K562 (cell line): ENCODE data around the gene COL23A1. TPM values are rescaled to one million over a fixed set of nuclear protein-coding genes. Genes with fewer than 3 reads are reported as not detected.

Experiments used
- ATF6 ChIP-seq: sonication (generic); formaldehyde crosslinking; IDR thresholded peaks from 2 replicates; pipeline ENCODE4 v1.4.0; 2020; ENCODE audit warnings: mild to moderate bottlenecking, missing genetic modification reagents
- JUND ChIP-seq, 2 experiments: IDR thresholded peaks; 2 replicates in 1 of 2; 3 replicates in 1 of 2; pipeline ENCODE4 v1.6.1; 2011; ENCODE audit warnings: borderline replicate concordance in 2 of 2, low read depth in 2 of 2, low read length in 2 of 2, improper control_type of control experiment in 1 of 2, missing biosample characterization in 1 of 2, missing genetic modification characterization in 1 of 2, missing genetic modification reagents in 1 of 2
- PHB2 ChIP-seq: fragments of 450-650 bp; IDR thresholded peaks from 2 replicates; pipeline ENCODE4 v1.6.1; 2017; ENCODE audit warnings: low read depth
- RERE ChIP-seq: sonication (generic); formaldehyde crosslinking; IDR thresholded peaks from 2 replicates; pipeline ENCODE4 v1.8.0; 2023; ENCODE audit warnings: missing genetic modification reagents, mild to moderate bottlenecking, borderline replicate concordance
- ZNF282 ChIP-seq: sonication (generic); formaldehyde crosslinking; IDR thresholded peaks from 2 replicates; pipeline ENCODE4 v1.8.1; 2023; ENCODE audit warnings: missing genetic modification reagents
- polyA plus RNA-seq, 8 experiments: library from polyadenylated mRNA; depleted of rRNA in 4 of 8; stranded (reverse) in 5 of 8; unstranded in 3 of 8; fragments of >200 nt; fragmentation: Nextera tagmentation in 2 of 8; fragmentation: Illumina TruSeq in 1 of 8; extraction: Ambion mirVana in 2 of 8; extraction: Trizol in 1 of 8; gene quantifications; 2 replicates each; pipeline versions ENCODE4 v1.2.1 to v1.2.3, GENCODE V29; 2011 to 2014; ENCODE audit warnings: inconsistent platforms in 1 of 8, missing spikeins in 1 of 8
- total RNA-seq, 7 experiments: library from RNA; depleted of rRNA in 6 of 7; stranded (reverse); fragments of >200 nt in 6 of 7; fragmentation: Illumina TruSeq in 2 of 7; extraction: Trizol in 2 of 7; gene quantifications; 2 replicates each; pipeline versions ENCODE4 v1.2.1 to v1.2.3, GENCODE V29; 2011 to 2021; ENCODE audit warnings: low replicate concordance in 1 of 7

COL23A1 gene
- total and polyA plus RNA-seq, 9 of the 15 experiments (the other 6 are each of a cell fraction or from before 2014, with no cell fraction given), result 0.09 TPM; not detected in 8

GRCh38 chr5:178319541-178320041 is 270.6 kb downstream of the COL23A1 start (continued):
- TF ChIP-seq PHB2 (no peak), RERE (CRISPR knock-in tag) (no peak), JUND (IDR thresholded peaks at IDR 0.05; ENCODE audit: borderline replicate concordance, low read depth, low read length) (no peak), JUND (tag; IDR thresholded peaks at IDR 0.05; ENCODE audit: borderline replicate concordance, low read depth, low read length) (no peak), ATF6 (CRISPR knock-in tag) (no peak), ZNF282 (CRISPR knock-in tag) (no peak)
- TF ChIP-seq, all 486 proteins: peak for 0
